ENCODE data around the gene PTPRD.

DNA sequence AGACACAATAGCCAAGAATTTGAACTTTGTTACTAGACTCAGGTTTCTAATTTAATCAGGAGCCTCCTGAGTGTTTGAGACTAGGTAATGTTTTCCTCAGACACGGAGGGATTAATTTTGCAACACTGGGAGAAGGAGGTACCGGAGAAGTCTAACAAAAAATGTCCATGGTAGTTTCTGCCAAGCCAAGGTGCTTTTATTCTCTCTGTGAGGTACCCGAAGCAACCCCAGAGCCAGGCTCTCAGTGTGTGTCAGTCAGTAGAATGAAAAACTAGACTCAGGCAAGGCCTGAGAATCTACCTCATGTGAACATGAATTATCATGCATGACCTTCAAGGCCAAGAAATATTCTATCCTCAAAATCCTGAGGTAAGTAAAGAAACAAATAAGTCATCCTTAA lies 1832.4 kb downstream of the PTPRD start:
- TF ChIP-seq EZH2 (IDR thresholded peaks at IDR 0.05; ENCODE audit: low read depth, unreplicated experiment) (no peak), EZH2phosphoT487 (IDR thresholded peaks at IDR 0.05; ENCODE audit: unreplicated experiment) (no peak), POLR2AphosphoS5 (IDR thresholded peaks at IDR 0.05; ENCODE audit: low read depth) (no peak), CREB1 (CRISPR knock-in tag; IDR thresholded peaks at IDR 0.05; ENCODE audit: low read depth) (no peak), NANOG (IDR thresholded peaks at IDR 0.05; ENCODE audit: borderline replicate concordance) (no peak), STAT1 (IDR thresholded peaks at IDR 0.05; ENCODE audit: unreplicated experiment) (no peak), ZNF114 (CRISPR knock-in tag; IDR thresholded peaks at IDR 0.05) (no peak), JUNB (IDR thresholded peaks at IDR 0.05; ENCODE audit: unreplicated experiment) (no peak)
- TF ChIP-seq, protein P1, sequence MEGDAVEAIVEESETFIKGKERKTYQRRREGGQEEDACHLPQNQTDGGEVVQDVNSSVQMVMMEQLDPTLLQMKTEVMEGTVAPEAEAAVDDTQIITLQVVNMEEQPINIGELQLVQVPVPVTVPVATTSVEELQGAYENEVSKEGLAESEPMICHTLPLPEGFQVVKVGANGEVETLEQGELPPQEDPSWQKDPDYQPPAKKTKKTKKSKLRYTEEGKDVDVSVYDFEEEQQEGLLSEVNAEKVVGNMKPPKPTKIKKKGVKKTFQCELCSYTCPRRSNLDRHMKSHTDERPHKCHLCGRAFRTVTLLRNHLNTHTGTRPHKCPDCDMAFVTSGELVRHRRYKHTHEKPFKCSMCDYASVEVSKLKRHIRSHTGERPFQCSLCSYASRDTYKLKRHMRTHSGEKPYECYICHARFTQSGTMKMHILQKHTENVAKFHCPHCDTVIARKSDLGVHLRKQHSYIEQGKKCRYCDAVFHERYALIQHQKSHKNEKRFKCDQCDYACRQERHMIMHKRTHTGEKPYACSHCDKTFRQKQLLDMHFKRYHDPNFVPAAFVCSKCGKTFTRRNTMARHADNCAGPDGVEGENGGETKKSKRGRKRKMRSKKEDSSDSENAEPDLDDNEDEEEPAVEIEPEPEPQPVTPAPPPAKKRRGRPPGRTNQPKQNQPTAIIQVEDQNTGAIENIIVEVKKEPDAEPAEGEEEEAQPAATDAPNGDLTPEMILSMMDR (conservative IDR thresholded peaks at IDR 0.05; ENCODE audit: low read depth in 2 of 2) = no peak
- TF ChIP-seq, protein P2, sequence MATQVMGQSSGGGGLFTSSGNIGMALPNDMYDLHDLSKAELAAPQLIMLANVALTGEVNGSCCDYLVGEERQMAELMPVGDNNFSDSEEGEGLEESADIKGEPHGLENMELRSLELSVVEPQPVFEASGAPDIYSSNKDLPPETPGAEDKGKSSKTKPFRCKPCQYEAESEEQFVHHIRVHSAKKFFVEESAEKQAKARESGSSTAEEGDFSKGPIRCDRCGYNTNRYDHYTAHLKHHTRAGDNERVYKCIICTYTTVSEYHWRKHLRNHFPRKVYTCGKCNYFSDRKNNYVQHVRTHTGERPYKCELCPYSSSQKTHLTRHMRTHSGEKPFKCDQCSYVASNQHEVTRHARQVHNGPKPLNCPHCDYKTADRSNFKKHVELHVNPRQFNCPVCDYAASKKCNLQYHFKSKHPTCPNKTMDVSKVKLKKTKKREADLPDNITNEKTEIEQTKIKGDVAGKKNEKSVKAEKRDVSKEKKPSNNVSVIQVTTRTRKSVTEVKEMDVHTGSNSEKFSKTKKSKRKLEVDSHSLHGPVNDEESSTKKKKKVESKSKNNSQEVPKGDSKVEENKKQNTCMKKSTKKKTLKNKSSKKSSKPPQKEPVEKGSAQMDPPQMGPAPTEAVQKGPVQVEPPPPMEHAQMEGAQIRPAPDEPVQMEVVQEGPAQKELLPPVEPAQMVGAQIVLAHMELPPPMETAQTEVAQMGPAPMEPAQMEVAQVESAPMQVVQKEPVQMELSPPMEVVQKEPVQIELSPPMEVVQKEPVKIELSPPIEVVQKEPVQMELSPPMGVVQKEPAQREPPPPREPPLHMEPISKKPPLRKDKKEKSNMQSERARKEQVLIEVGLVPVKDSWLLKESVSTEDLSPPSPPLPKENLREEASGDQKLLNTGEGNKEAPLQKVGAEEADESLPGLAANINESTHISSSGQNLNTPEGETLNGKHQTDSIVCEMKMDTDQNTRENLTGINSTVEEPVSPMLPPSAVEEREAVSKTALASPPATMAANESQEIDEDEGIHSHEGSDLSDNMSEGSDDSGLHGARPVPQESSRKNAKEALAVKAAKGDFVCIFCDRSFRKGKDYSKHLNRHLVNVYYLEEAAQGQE (IDR thresholded peaks at IDR 0.05; ENCODE audit: unreplicated experiment) = no peak
- TF ChIP-seq, protein P3, sequence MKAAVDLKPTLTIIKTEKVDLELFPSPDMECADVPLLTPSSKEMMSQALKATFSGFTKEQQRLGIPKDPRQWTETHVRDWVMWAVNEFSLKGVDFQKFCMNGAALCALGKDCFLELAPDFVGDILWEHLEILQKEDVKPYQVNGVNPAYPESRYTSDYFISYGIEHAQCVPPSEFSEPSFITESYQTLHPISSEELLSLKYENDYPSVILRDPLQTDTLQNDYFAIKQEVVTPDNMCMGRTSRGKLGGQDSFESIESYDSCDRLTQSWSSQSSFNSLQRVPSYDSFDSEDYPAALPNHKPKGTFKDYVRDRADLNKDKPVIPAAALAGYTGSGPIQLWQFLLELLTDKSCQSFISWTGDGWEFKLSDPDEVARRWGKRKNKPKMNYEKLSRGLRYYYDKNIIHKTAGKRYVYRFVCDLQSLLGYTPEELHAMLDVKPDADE (IDR thresholded peaks at IDR 0.05) = no peak
- TF ChIP-seq, protein P4, sequence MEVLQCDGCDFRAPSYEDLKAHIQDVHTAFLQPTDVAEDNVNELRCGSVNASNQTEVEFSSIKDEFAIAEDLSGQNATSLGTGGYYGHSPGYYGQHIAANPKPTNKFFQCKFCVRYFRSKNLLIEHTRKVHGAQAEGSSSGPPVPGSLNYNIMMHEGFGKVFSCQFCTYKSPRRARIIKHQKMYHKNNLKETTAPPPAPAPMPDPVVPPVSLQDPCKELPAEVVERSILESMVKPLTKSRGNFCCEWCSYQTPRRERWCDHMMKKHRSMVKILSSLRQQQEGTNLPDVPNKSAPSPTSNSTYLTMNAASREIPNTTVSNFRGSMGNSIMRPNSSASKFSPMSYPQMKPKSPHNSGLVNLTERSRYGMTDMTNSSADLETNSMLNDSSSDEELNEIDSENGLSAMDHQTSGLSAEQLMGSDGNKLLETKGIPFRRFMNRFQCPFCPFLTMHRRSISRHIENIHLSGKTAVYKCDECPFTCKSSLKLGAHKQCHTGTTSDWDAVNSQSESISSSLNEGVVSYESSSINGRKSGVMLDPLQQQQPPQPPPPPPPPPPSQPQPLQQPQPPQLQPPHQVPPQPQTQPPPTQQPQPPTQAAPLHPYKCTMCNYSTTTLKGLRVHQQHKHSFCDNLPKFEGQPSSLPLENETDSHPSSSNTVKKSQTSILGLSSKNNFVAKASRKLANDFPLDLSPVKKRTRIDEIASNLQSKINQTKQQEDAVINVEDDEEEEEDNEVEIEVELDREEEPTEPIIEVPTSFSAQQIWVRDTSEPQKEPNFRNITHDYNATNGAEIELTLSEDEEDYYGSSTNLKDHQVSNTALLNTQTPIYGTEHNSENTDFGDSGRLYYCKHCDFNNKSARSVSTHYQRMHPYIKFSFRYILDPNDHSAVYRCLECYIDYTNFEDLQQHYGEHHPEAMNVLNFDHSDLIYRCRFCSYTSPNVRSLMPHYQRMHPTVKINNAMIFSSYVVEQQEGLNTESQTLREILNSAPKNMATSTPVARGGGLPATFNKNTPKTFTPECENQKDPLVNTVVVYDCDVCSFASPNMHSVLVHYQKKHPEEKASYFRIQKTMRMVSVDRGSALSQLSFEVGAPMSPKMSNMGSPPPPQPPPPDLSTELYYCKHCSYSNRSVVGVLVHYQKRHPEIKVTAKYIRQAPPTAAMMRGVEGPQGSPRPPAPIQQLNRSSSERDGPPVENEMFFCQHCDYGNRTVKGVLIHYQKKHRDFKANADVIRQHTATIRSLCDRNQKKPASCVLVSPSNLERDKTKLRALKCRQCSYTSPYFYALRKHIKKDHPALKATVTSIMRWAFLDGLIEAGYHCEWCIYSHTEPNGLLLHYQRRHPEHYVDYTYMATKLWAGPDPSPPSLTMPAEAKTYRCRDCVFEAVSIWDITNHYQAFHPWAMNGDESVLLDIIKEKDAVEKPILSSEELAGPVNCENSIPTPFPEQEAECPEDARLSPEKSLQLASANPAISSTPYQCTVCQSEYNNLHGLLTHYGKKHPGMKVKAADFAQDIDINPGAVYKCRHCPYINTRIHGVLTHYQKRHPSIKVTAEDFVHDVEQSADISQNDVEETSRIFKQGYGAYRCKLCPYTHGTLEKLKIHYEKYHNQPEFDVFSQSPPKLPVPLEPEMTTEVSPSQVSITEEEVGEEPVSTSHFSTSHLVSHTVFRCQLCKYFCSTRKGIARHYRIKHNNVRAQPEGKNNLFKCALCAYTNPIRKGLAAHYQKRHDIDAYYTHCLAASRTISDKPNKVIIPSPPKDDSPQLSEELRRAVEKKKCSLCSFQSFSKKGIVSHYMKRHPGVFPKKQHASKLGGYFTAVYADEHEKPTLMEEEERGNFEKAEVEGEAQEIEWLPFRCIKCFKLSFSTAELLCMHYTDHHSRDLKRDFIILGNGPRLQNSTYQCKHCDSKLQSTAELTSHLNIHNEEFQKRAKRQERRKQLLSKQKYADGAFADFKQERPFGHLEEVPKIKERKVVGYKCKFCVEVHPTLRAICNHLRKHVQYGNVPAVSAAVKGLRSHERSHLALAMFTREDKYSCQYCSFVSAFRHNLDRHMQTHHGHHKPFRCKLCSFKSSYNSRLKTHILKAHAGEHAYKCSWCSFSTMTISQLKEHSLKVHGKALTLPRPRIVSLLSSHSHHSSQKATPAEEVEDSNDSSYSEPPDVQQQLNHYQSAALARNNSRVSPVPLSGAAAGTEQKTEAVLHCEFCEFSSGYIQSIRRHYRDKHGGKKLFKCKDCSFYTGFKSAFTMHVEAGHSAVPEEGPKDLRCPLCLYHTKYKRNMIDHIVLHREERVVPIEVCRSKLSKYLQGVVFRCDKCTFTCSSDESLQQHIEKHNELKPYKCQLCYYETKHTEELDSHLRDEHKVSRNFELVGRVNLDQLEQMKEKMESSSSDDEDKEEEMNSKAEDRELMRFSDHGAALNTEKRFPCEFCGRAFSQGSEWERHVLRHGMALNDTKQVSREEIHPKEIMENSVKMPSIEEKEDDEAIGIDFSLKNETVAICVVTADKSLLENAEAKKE (CRISPR knock-in tag; IDR thresholded peaks at IDR 0.05) = no peak
